ENCODE measurements around the gene CEACAM7. TPM values are rescaled to one million over a fixed set of nuclear protein-coding genes. Genes with fewer than 3 reads are reported as not detected.
A peak's percentile ranks its signal among the peaks of the same experiment; 100 is the strongest.

Gene CEACAM7
- total RNA-seq, 1 donor from 2014 or later = 3.4 TPM

- Histone ChIP-seq H3K9me3 (no peaks in the 10 kb centered on the region), H3K27ac (no peak overlapping the region), H3K4me3 (no peak overlapping the region), H3K36me3 (no peaks in the 10 kb centered on the region), H3K27me3 (no peaks in the 10 kb centered on the region), H3K4me1 (no peaks in the 10 kb centered on the region)
- TF ChIP-seq POLR2AphosphoS5 (IDR thresholded peaks at IDR 0.05; ENCODE audit: insufficient read depth in 1 of 2, low read depth in 1 of 2) = no peak
- TF ChIP-seq, protein P1, sequence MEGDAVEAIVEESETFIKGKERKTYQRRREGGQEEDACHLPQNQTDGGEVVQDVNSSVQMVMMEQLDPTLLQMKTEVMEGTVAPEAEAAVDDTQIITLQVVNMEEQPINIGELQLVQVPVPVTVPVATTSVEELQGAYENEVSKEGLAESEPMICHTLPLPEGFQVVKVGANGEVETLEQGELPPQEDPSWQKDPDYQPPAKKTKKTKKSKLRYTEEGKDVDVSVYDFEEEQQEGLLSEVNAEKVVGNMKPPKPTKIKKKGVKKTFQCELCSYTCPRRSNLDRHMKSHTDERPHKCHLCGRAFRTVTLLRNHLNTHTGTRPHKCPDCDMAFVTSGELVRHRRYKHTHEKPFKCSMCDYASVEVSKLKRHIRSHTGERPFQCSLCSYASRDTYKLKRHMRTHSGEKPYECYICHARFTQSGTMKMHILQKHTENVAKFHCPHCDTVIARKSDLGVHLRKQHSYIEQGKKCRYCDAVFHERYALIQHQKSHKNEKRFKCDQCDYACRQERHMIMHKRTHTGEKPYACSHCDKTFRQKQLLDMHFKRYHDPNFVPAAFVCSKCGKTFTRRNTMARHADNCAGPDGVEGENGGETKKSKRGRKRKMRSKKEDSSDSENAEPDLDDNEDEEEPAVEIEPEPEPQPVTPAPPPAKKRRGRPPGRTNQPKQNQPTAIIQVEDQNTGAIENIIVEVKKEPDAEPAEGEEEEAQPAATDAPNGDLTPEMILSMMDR (IDR thresholded peaks at IDR 0.05) = no peak
- no peak for TF ChIP-seq POLR2A (IDR thresholded peaks at IDR 0.05)
- peak in 1 of 2 donors; percentile 80 for DNase-seq (ENCODE audit: extremely low spot score in 2 of 2)
- intact Hi-C loops (cut with DNase I) = no loop called here
Measured at GRCh38 chr19:41689993-41690800, 2.1 kb upstream of the CEACAM7 start.

- no peaks in the 10 kb centered on the region for H3K9me3 ChIP-seq
- intact Hi-C loops (cut with DNase I) = no loop called here
- no peaks in the 10 kb centered on the region for H3K27me3 ChIP-seq
- no peak overlapping the region for H3K4me3 ChIP-seq
- TF ChIP-seq POLR2A (IDR thresholded peaks at IDR 0.05) (no peak), POLR2AphosphoS5 (IDR thresholded peaks at IDR 0.05; ENCODE audit: insufficient read depth in 1 of 2, low read depth in 1 of 2) (no peak)
- TF ChIP-seq, protein P1 (IDR thresholded peaks at IDR 0.05) = no peak
- H3K36me3 ChIP-seq = no peaks in the 10 kb centered on the region
- no peaks in the 10 kb centered on the region for H3K4me1 ChIP-seq
- no peak overlapping the region for H3K27ac ChIP-seq
- DNase-seq (ENCODE audit: extremely low spot score in 2 of 2) = peak in 1 of 2 donors; percentile 72
Measured at GRCh38 chr19:41688687-41689086, 617 bp upstream of the CEACAM7 start.

GRCh38 chr19:41687419-41687818, 651 bp downstream of the CEACAM7 start:
- H3K36me3 ChIP-seq = no peaks in the 10 kb centered on the region
- no peak for DNase-seq (ENCODE audit: extremely low spot score in 2 of 2)
- no peak overlapping the region for H3K4me3 ChIP-seq
- intact Hi-C loops (cut with DNase I) = no loop called here
- H3K27me3 ChIP-seq = no peaks in the 10 kb centered on the region
- no peaks in the 10 kb centered on the region for H3K9me3 ChIP-seq
- H3K27ac ChIP-seq = no peak overlapping the region
- H3K4me1 ChIP-seq = no peaks in the 10 kb centered on the region
- TF ChIP-seq POLR2A (IDR thresholded peaks at IDR 0.05) (no peak), POLR2AphosphoS5 (IDR thresholded peaks at IDR 0.05; ENCODE audit: insufficient read depth in 1 of 2, low read depth in 1 of 2) (no peak)
- TF ChIP-seq, protein P1 (IDR thresholded peaks at IDR 0.05) = no peak

DNA sequence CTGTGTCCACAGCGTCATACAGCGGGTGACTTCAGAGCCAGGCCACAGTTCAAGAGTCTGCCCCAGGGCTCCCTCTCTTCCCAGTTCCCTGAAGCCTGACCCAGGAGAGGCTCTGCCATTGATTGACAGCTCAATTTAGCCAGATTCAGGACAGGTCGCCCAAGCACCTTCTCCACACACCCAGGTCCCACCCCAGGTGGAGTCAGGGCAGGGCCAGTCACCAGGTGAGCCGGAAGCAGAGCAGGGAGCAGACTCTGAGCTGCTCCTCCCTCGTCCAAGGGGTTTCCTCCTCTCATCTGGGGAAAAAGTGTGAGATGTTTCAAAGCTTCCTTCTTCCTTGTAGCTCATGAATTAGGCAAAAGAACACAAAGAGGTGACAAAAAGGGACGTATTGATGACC, 5.6 kb downstream of the CEACAM7 start:
- no peaks in the 10 kb centered on the region for H3K4me1 ChIP-seq
- no peak overlapping the region for H3K4me3 ChIP-seq
- H3K36me3 ChIP-seq = no peaks in the 10 kb centered on the region
- intact Hi-C loops (cut with DNase I) = no loop called here
- no peaks in the 10 kb centered on the region for H3K27me3 ChIP-seq
- H3K27ac ChIP-seq = no peak overlapping the region
- no peak for DNase-seq (ENCODE audit: extremely low spot score in 2 of 2)
- no peaks in the 10 kb centered on the region for H3K9me3 ChIP-seq
- TF ChIP-seq POLR2AphosphoS5 (IDR thresholded peaks at IDR 0.05; ENCODE audit: insufficient read depth in 1 of 2, low read depth in 1 of 2) (no peak), POLR2A (IDR thresholded peaks at IDR 0.05) (no peak)
- TF ChIP-seq, protein P1 (IDR thresholded peaks at IDR 0.05) = no peak

DNA sequence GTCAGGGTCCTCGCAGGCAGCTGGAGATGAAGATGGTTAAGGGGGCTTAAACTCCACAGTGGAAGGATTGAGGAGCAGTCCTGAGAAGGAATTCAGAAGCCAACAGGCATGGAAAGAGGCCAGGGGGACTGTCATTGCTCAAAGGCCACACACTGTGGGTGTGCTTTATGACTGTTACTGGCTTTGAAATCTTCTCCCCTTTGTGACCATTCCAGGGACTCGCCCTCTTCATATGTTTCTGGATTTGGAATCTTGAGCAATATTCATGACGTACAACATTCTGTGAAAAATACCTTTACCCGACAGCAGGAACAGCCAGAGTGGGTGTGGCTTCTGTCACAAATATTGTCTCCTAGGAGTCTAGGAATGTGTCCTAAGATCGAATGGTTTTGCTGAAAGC, 16.6 kb downstream of the CEACAM7 start:
- Histone ChIP-seq H3K36me3 (no peaks in the 10 kb centered on the region), H3K27me3 (no peaks in the 10 kb centered on the region), H3K4me1 (no peaks in the 10 kb centered on the region), H3K27ac (no peak overlapping the region), H3K9me3 (no peaks in the 10 kb centered on the region), H3K4me3 (no peak overlapping the region)
- intact Hi-C loops (cut with DNase I) = no loop called here
- DNase-seq (ENCODE audit: extremely low spot score in 2 of 2) = no peak
- TF ChIP-seq POLR2AphosphoS5 (IDR thresholded peaks at IDR 0.05; ENCODE audit: insufficient read depth in 1 of 2, low read depth in 1 of 2) (no peak), POLR2A (IDR thresholded peaks at IDR 0.05) (no peak)
- TF ChIP-seq, protein P1 (IDR thresholded peaks at IDR 0.05) = no peak

Measured in vagina (tissue), 2 donors.